C4-2B (cell line): Measurements from ENCODE around the gene OLFM1.

Experiments
- ZFX ChIP-seq: fragments of 450-650 bp; IDR thresholded peaks from 2 replicates; pipeline ENCODE4 v1.6.1; 2017
- TF ChIP-seq, protein P1 (sequence below): fragments of 450-650 bp; conservative IDR thresholded peaks from 2 replicates; pipeline ENCODE4 v1.5.1; 2017; ENCODE audit warnings: mild to moderate bottlenecking

DNA sequence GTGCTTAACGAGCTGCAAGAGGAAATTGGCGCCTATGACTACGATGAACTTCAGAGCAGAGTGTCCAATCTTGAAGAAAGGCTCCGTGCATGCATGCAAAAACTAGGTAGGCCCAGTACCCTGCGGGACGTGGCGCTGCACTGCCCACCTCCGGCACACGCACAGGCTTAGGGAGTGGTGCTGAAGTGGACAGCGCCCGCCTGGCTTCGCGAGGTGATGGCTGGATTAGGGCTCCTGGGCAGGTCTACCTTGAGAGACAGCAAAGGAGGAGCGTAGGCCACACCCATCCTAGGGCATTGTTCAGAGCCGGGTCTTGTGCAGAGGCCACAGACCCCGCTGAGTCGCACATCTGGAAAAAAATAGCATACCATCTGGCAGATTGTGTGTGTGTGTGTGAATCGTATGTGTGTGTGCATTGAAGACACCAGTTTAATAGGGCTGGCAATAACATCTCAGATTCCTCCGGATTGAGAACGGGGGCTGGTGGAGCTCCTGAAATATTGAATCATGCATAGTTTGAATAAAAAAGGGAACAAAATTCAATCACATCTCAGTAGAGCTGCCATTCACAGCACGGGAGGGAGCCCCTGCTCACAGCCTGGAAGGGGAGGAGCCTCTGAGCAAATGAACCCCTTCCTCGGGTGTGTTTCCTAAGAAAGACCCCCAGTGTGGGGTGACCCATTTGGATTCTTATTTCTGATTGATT, 11.1 kb downstream of the OLFM1 start:
- TF ChIP-seq, protein P1, sequence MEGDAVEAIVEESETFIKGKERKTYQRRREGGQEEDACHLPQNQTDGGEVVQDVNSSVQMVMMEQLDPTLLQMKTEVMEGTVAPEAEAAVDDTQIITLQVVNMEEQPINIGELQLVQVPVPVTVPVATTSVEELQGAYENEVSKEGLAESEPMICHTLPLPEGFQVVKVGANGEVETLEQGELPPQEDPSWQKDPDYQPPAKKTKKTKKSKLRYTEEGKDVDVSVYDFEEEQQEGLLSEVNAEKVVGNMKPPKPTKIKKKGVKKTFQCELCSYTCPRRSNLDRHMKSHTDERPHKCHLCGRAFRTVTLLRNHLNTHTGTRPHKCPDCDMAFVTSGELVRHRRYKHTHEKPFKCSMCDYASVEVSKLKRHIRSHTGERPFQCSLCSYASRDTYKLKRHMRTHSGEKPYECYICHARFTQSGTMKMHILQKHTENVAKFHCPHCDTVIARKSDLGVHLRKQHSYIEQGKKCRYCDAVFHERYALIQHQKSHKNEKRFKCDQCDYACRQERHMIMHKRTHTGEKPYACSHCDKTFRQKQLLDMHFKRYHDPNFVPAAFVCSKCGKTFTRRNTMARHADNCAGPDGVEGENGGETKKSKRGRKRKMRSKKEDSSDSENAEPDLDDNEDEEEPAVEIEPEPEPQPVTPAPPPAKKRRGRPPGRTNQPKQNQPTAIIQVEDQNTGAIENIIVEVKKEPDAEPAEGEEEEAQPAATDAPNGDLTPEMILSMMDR: no peak
- no peak for TF ChIP-seq ZFX
